ENCODE data around the gene CSF1. TPM values are rescaled to one million over a fixed set of nuclear protein-coding genes. Genes with fewer than 3 reads are reported as not detected.
A peak's percentile ranks its signal among the peaks of the same experiment; 100 is the strongest.

CSF1 gene
- total and polyA plus RNA-seq, 12 donors: 6.3 to 26.2 (median 13.0) TPM

DNA sequence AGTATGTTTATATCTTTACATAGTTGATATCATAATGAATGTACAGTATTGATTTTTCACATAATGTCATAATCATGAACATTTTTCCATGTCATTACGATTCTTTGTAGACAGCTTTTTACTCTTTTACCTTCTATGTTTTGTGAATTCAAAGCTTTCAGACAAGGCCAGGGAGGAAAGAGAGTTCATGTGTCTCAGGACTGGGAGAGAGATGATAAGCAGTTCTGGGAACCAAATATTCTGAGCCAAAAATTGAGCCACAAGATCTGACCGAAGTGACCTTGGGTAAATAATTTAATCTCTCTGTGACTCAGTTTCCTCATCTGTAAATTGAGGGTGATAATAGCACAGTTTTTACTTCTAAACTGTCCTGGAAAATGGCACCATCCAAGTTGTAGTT is 31.8 kb downstream of the CSF1 start:
- TF ChIP-seq, protein P1, sequence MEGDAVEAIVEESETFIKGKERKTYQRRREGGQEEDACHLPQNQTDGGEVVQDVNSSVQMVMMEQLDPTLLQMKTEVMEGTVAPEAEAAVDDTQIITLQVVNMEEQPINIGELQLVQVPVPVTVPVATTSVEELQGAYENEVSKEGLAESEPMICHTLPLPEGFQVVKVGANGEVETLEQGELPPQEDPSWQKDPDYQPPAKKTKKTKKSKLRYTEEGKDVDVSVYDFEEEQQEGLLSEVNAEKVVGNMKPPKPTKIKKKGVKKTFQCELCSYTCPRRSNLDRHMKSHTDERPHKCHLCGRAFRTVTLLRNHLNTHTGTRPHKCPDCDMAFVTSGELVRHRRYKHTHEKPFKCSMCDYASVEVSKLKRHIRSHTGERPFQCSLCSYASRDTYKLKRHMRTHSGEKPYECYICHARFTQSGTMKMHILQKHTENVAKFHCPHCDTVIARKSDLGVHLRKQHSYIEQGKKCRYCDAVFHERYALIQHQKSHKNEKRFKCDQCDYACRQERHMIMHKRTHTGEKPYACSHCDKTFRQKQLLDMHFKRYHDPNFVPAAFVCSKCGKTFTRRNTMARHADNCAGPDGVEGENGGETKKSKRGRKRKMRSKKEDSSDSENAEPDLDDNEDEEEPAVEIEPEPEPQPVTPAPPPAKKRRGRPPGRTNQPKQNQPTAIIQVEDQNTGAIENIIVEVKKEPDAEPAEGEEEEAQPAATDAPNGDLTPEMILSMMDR (IDR thresholded peaks at IDR 0.05): no peak
- H3K36me3 ChIP-seq: no peaks in the 10 kb centered on the region
- H3K4me3 ChIP-seq: no peak overlapping the region
- H3K27me3 ChIP-seq: no peaks in the 10 kb centered on the region
- no peak for ATAC-seq
- H3K4me1 ChIP-seq: peaks cover 0 to 10% (median under 1%) of the 10 kb centered on the region in 9 donors
- intact Hi-C loops (cut with DNase I): no loop called here
- 91 to 92% methylated on average over 2 of the region's 2 CpGs for WGBS, 2 donors
- no peak for DNase-seq
- no peak overlapping the region for H3K27ac ChIP-seq
- H3K9me3 ChIP-seq: peaks cover 0 to 16% (median 8%) of the 10 kb centered on the region in 11 donors

DNA sequence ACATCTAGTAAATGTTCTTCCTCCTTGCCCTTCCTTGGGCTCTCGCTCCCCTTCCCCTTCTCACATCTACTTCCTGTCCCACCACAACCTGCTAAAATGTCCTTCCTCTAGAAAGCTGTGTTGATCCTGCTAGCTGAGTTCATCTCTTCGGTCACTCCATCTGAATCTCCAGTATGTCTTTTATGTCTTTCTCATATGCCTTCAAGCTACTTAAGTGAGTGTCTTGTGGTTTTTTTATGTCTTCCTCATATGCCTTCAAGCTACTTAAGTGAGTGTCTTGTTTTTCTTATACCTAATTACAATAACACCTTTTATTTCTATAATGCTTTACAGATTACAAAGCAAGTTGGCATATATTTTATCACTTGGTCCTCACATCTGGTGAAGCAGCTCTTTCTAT is 33.9 kb downstream of the CSF1 start:
- no peaks in the 10 kb centered on the region for H3K36me3 ChIP-seq
- no peak overlapping the region for H3K27ac ChIP-seq
- intact Hi-C loops (cut with DNase I): no loop called here
- 91 to 95% methylated on average over 2 of the region's 2 CpGs for WGBS, 2 donors
- no peaks in the 10 kb centered on the region for H3K9me3 ChIP-seq
- TF ChIP-seq, protein P1 (IDR thresholded peaks at IDR 0.05): no peak
- no peak overlapping the region for H3K4me3 ChIP-seq
- H3K4me1 ChIP-seq: peaks cover 0 to 20% (median 8%) of the 10 kb centered on the region in 9 donors
- no peak for DNase-seq
- H3K27me3 ChIP-seq: no peaks in the 10 kb centered on the region
- no peak for ATAC-seq

DNA sequence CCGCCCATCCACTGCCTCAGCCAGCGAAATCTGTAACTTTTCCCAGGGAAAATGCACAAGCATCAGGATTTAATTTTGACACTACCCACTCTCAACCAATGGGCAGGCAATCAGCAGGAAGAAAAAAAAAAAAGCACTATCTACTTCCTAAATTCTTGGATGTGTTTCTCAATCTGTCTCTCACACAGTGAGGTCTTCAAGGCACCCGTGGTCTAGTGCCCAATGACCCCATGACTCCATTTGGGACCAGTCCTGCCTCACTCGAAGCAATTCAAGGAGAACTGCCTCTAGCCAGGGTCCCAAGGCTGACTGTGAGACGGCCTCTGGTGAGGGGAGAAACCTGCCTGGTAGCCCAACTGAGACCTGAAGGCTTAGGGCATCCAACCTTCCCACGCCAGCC is 35.9 kb downstream of the CSF1 start:
- DNase-seq (no peak), ATAC-seq (no peak)
- Histone ChIP-seq H3K9me3 (no peaks in the 10 kb centered on the region), H3K4me1 (peaks cover 0 to 20% (median 8%) of the 10 kb centered on the region in 9 donors), H3K27me3 (no peaks in the 10 kb centered on the region), H3K36me3 (no peaks in the 10 kb centered on the region), H3K4me3 (no peak overlapping the region), H3K27ac (no peak overlapping the region)
- WGBS, 2 donors: 81 to 84% methylated on average over 6 of the region's 6 CpGs
- intact Hi-C loops (cut with DNase I): no loop called here
- TF ChIP-seq, protein P1 (IDR thresholded peaks at IDR 0.05): no peak

DNA sequence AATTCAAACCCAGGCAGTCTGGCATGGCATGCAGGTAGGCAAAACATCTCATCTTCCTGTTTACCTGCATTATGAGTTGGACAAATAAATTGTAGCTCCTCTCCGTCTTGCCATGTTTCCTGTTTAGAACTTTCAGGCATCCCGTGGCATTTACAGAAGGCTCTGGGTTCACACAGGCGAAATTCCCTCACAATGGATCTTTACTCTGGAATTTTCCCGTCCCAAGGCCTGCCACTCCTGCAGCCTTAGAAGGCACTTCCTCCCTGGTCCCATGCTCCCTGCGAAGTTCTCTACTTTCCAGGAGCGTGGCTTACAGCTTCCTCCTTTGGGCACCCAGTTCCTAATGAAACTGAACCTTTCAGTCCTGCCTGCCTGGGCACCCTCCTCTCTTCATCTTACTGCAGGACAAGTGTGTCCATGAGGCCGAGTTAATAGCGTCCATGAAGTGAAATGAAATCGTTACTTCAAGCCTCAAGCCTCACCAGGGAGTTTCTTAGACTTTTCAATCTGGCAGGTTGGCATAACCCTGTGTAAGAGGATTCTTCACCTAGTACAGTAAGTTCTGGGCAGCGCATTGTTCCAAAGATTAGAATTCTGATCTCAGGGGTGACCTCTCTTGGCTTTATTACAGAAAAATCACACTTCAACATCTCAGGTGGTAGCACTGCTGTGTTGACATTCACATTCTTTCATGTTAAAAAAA is 37.1 kb downstream of the CSF1 start:
- intact Hi-C loops (cut with DNase I): no loop called here
- 60 to 70% methylated on average over 10 of the region's 10 CpGs for WGBS, 2 donors
- TF ChIP-seq, protein P1 (IDR thresholded peaks at IDR 0.05): no peak
- Histone ChIP-seq H3K27ac (peak overlapping the region in 6 of 10 donors; percentile 6 to 68 (median 23)), H3K4me1 (peaks cover 0 to 20% (median 8%) of the 10 kb centered on the region in 9 donors), H3K27me3 (no peaks in the 10 kb centered on the region), H3K9me3 (no peaks in the 10 kb centered on the region), H3K36me3 (no peaks in the 10 kb centered on the region), H3K4me3 (no peak overlapping the region)
- ATAC-seq: peak in 4 of 8 donors; percentile 19 to 49 (median 40)
- no peak for DNase-seq
